Right atrium auricular region (tissue), 2 donors: ENCODE results near the gene TMC4. TPM values are rescaled to one million over a fixed set of nuclear protein-coding genes. Genes with fewer than 3 reads are reported as not detected.
"Not testable (repeated sequence)": the region's sequence is repeated elsewhere in the genome, so short reads cannot be mapped to it uniquely, and the experiment has no call there.

Source experiments
- DNase-seq: peaks from one replicate; pipeline ENCODE4 v3.0.0-alpha.2; 2019; ENCODE audit warnings: low spot score
- H3K27ac ChIP-seq, 2 donors: fragments of 200-600 bp; sonication (generic); 1 replicate in 1 of 2; 2 replicates in 1 of 2; pipeline ENCODE4 v1.5.1; 2016 to 2019
- H3K27me3 ChIP-seq, 2 donors: fragments of 200-600 bp; sonication (generic); one replicate each; pipeline versions ENCODE4 v1.5.1 to v1.6.0; 2017 to 2019
- H3K36me3 ChIP-seq: fragments of 200-600 bp; sonication (generic); one replicate; pipeline ENCODE4 v1.5.1; 2016
- H3K4me1 ChIP-seq, 2 donors: fragments of 200-600 bp; sonication (generic); one replicate each; pipeline versions ENCODE4 v1.5.1 to v1.6.0; 2017 to 2019
- H3K4me3 ChIP-seq, 2 donors: fragments of 200-600 bp; sonication (generic); 1 replicate in 1 of 2; 2 replicates in 1 of 2; pipeline ENCODE4 v1.5.1; 2017 to 2019; ENCODE audit warnings: mild to moderate bottlenecking in 1 of 2, moderate library complexity in 1 of 2
- H3K9me3 ChIP-seq, 2 donors: fragments of 200-600 bp; sonication (generic); one replicate each; pipeline ENCODE4 v1.5.1; 2019
- CTCF ChIP-seq, 2 donors: fragments of 200-600 bp; sonication (generic); IDR thresholded peaks; one replicate each; pipeline ENCODE4 v1.5.1; 2019; ENCODE audit warnings: antibody characterized with exemption in 2 of 2
- total RNA-seq, 2 donors: library from RNA; depleted of rRNA; stranded (reverse); fragments of >200 nt; gene quantifications; one replicate each; pipeline ENCODE4 v1.1.0, GENCODE V29; 2016

The TMC4 gene
- total RNA-seq, 2 donors from 2014 or later, result 1.7 to 2.8 TPM

- Histone ChIP-seq H3K36me3 (peaks cover 47% of the 10 kb centered on the region), H3K4me3 (no peak overlapping the region), H3K4me1 (peaks cover 0 to 70% of the 10 kb centered on the region in 2 donors), H3K27ac (peak overlapping the region; percentile 71 to 74), H3K9me3 (no peaks in the 10 kb centered on the region), H3K27me3 (no peaks in the 10 kb centered on the region)
- DNase-seq, result no peak
- no peak for TF ChIP-seq CTCF (IDR thresholded peaks at IDR 0.05)
These were observed 35.8 kb upstream of the TMC4 start for GRCh38 chr19:54208784-54209057.

- peaks cover 53% of the 10 kb centered on the region for H3K36me3 ChIP-seq
- no peak for TF ChIP-seq CTCF (IDR thresholded peaks at IDR 0.05)
- H3K27me3 ChIP-seq, result no peaks in the 10 kb centered on the region
- H3K9me3 ChIP-seq, result no peaks in the 10 kb centered on the region
- peak; percentile 88 for DNase-seq
- peak overlapping the region; percentile 71 to 74 for H3K27ac ChIP-seq
- peaks cover 0 to 76% of the 10 kb centered on the region in 2 donors for H3K4me1 ChIP-seq
- no peak overlapping the region for H3K4me3 ChIP-seq
These were observed 35.2 kb upstream of the TMC4 start for GRCh38 chr19:54207983-54208783.

- TF ChIP-seq CTCF (IDR thresholded peaks at IDR 0.05), result no peak
- no peak overlapping the region for H3K4me3 ChIP-seq
- DNase-seq, result no peak
- H3K27me3 ChIP-seq, result no peaks in the 10 kb centered on the region
- no peaks in the 10 kb centered on the region for H3K9me3 ChIP-seq
- peaks cover 0 to 81% of the 10 kb centered on the region in 2 donors for H3K4me1 ChIP-seq
- H3K36me3 ChIP-seq, result peaks cover 58% of the 10 kb centered on the region
- peak overlapping the region; percentile 51 to 57 for H3K27ac ChIP-seq
These were observed 34.7 kb upstream of the TMC4 start for GRCh38 chr19:54207676-54207982.

DNA sequence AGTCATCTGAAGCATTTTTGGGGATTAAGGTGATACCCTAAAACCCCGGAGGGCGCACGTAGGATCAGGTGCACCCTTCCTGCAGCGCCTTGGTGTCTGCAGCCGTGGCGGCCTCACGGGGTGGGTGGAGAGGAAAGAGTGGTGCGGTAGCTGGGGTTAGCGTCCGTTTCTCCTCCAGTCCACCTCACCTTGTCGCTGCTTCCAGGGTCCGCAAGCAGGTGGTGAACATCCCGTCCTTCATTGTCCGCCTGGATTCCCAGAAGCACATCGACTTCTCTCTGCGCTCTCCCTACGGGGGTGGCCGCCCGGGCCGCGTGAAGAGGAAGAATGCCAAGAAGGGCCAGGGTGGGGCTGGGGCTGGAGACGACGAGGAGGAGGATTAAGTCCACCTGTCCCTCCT, 34.2 kb upstream of the TMC4 start:
- not testable (repeated sequence) for H3K9me3 ChIP-seq, H3K27me3 ChIP-seq, DNase-seq, H3K4me3 ChIP-seq
- peaks cover 62% of the 10 kb centered on the region for H3K36me3 ChIP-seq
- peaks cover 0 to 86% of the 10 kb centered on the region in 2 donors for H3K4me1 ChIP-seq
- H3K27ac ChIP-seq, result peak overlapping the region; percentile 51 to 57

- peaks cover 0 to 89% of the 10 kb centered on the region in 2 donors for H3K4me1 ChIP-seq
- H3K27ac ChIP-seq, result peak overlapping the region; percentile 36 to 57
- no peaks in the 10 kb centered on the region for H3K27me3 ChIP-seq
- H3K9me3 ChIP-seq, result no peaks in the 10 kb centered on the region
- H3K4me3 ChIP-seq, result no peak overlapping the region
- peaks cover 66% of the 10 kb centered on the region for H3K36me3 ChIP-seq
- no peak for TF ChIP-seq CTCF (IDR thresholded peaks at IDR 0.05)
- DNase-seq, result no peak
These were observed 33.8 kb upstream of the TMC4 start for GRCh38 chr19:54206831-54207177.

DNA sequence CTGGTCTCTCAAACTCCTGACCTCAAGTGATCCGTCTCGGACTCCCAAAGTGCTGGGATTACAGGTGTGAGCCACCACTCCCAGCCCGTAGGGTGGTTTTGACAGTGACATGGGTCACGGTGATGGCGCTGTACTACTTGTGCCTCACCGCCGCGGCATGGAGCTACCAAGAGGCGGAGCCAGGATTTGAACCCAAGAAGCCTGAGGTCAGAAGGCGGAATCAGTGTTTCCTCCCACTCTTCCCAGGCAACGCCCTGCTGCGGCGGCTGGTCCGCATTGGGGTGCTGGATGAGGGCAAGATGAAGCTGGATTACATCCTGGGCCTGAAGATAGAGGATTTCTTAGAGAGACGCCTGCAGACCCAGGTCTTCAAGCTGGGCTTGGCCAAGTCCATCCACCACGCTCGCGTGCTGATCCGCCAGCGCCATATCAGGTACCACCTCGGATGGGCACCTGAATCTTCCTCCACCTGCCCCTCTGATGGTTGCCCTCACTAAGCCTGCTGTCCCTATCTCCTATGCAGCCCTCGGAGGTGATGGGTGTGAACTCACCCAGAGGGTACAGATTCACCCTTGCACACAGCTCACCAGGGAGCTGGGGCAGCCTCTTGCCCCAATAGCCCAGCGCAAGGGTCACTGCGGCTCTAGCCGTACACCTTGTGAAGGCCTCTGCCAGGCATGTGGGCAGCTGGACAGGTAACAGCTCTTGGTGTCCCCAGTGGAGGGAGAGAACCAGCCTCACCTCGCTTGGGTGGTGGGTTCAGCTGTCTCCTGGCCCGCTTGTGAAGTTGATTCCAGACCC, 33.3 kb upstream of the TMC4 start:
- no peak for TF ChIP-seq CTCF (IDR thresholded peaks at IDR 0.05)
- peaks cover 0 to 95% of the 10 kb centered on the region in 2 donors for H3K4me1 ChIP-seq
- peak overlapping the region; percentile 36 to 57 for H3K27ac ChIP-seq
- H3K36me3 ChIP-seq, result peaks cover 72% of the 10 kb centered on the region
- H3K4me3 ChIP-seq, result no peak overlapping the region
- DNase-seq, result no peak
- no peaks in the 10 kb centered on the region for H3K9me3 ChIP-seq
- no peaks in the 10 kb centered on the region for H3K27me3 ChIP-seq
